DMS 273 (cell line): Measurements from ENCODE around the gene MFSD11.
"Not testable (repeated sequence)": the region's sequence is repeated elsewhere in the genome, so short reads cannot be mapped to it uniquely, and the experiment has no call there.

Experiments used
- DNase-seq: peaks from one replicate; lab custom pipeline; 2025; ENCODE audit not compliant: unreplicated experiment; lab: John Stamatoyannopoulos, UW

Gene MFSD11

DNA sequence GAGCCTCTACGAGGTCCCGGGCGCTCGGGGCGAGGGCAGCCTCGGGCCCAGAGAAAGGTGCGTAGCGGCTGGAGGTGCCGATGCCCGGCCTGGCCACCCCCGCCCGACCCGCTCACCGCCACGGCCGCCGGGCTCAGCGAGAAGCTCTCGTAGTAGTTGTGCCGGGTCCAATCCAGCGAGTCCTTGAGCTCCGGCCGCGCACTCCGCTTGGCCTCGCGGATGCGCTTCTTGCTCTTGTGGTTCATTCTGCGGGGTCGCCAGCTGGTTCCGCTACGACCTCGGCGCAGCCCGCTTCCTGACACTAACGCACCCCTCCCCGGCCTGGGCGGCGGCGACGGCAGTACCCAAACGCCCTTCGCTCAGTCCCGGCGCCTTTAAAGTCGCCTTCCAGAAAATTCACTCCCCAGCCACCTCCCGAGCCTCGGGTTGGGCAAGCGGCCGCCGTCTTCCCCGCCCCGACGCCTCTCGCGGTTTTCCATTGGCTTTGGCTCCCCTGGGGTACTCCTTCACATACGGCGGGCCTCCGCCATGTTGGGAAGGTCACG lies 11.6 kb upstream of the MFSD11 start, which contains the start of gene JMJD6:
TSS of gene JMJD6 (minus strand) at position 376 of the 545 bp plus-strand sequence. CDS start at position 245, 131 bp downstream.
- DNase-seq = peak; percentile 98

DNA sequence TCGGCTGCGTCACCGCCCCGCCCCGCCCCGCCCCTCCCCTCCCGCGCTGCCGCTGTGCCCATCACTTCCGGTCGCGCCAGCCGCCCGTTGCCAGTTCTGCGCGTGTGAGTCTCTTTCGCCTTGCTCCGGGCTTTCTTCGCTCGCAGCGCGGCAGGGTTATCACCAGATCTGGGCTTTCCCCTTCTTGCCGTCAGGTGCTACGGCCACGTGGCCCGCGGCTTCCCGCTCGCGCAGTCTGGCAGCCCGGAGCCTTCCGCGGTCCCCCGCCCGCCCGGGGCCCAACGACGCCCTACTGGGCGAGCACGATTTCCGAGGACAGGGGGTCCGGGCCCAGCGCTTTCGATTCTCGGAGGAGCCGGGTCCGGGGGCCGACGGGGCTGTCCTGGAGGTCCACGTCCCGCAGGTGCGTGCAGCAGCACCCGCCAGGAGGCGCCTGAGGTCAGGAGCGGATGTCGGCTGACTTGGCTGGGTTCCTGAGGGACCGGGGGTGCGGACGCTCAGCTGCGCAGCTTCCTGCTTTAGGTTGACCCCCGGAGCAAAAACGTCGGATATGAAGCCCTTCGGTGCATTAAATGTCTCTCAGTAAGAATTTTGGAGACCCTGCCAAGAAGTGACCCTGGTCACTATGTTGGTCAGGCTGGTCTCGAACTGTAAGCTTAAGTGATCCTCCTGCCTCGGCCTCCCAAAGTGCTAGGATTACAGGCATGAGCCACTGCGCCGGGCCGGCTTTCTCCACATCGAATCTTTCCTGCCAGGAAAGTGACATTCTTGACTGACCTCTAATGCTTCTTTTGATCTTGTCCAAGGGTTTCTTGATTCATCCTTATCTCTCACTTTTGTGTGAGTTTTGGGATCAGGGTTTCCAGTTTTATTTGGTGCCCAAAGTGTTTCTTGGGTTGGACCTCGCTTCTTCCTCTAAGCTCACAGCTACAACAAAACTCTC lies 10.9 kb upstream of the MFSD11 start, which contains the start of gene METTL23:
TSS of gene METTL23 (plus strand) at position 64 of the 943 bp plus-strand sequence. CDS start 2,872 bp downstream, outside the sequence.
- DNase-seq = peak; percentile 88

DNA sequence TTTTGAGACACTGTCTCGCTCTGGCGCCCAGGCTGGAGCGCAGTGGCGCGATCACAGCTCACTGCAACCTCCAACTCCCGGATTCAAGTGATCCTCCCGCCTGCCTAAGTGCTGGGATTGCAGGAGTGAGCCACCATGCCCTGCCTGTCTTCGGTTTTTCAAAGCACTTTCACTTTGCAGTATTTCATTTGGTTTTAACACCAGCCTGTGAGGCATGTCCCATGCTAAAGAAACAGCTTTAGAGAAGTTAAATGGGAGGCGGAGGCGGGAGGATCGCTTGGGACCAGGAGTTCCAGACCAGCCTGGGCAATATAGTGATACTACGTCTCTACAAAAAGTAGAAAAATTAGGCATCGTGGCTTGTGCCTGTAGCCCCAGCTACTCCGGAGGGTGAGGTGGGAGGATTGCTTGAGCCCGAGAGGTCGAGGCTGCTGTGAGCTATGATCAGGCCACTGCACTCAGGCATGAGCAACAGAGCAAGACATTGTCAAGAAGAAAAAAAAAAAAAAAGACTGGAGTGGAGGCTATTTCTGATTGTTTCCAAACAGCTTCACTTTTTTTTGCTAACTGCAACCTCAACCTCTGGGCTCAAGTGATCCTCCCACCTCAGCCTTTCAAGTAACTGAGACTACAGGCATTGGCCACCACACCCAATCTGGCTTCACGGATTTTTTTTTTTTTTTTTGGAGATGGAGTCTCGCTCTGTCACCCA lies 10.0 kb upstream of the MFSD11 start:
- DNase-seq = no peak

DNA sequence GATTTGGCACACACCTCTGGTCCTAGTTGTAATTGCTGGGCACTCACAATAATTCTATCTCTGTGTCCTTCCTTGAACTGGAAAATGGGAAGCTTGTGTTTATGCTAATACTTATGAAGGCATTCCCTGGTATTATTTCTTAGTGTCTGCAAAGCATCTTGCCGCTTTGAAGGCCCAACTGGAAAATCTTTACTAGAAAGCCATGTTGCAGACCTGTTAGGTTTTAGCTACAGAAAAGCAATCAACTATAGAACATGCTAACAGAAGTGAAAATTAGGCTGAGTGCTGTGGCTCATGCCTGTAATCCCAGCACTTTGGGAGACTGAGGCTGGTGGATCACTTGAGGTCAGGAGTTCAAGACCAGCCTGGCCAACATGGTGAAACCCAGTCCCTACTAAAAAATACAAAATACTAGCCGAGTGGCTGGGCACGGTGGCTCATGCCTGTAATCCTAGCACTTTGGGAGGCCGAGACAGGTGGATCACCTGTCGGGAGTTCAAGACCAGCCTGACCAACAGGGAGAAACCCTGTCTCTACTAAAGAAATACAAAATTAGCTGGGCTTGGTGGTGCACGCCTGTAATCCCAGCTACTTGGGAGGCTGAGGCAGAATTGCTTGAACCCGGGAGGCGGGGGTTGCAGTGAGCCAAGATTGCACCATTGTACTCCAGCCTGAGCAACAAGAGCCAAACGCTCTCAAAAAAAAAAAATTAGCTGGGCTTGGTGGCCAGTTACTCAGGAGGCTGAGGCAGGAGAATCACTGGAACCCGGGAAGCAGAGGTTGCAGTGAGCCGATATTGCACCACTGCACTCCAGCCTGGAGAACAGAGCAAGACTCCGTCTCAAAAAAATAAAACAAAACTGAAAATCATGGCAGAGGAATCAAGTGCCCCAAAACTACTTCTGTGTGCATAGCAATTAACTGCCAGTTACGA lies 5.9 kb upstream of the MFSD11 start:
- DNase-seq = peak; percentile 46

DNA sequence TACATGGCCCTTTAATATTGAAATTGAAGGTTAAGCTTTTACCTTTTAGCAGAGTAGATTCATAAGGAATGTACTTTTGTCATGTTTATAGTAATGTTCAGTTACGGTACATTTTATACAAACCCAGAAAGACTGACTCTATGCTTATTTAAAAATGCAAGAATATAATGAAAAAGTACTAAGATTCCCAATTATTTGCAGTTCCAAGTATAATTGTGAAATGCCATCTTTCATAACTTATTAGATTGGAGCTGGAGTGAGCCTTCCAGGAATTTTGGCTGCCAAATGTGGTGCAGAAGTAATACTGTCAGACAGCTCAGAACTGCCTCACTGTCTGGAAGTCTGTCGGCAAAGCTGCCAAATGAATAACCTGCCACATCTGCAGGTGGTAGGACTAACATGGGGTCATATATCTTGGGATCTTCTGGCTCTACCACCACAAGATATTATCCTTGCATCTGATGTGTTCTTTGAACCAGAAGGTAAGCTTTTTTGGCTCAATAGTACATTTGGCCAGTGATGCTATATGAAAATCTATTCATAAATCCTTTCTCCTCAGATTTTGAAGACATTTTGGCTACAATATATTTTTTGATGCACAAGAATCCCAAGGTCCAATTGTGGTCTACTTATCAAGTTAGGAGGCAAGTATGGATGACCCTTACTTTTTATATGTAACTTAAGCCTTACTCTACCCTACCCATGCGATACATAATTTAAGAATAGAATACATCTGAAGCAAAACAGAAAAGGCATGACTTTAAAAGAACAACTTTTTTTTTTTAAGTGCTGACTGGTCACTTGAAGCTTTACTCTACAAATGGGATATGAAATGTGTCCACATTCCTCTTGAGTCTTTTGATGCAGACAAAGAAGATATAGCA lies 4.9 kb upstream of the MFSD11 start:
- peak; percentile 72 for DNase-seq

DNA sequence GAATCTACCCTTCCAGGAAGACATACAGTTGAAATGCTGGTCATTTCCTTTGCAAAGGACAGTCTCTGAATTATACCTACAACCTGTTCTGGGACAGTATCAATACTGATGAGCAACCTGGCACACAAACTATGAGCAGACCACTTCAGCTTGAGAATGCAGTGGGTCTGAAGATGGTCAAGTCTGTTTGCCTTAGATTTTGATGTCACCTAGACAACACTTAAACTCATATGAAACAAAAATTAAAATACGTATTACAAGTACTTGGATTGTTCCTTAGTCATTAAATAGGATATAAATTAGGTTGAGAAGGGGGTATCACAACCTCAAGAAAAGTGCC lies 4.3 kb upstream of the MFSD11 start:
- DNase-seq = no peak

DNA sequence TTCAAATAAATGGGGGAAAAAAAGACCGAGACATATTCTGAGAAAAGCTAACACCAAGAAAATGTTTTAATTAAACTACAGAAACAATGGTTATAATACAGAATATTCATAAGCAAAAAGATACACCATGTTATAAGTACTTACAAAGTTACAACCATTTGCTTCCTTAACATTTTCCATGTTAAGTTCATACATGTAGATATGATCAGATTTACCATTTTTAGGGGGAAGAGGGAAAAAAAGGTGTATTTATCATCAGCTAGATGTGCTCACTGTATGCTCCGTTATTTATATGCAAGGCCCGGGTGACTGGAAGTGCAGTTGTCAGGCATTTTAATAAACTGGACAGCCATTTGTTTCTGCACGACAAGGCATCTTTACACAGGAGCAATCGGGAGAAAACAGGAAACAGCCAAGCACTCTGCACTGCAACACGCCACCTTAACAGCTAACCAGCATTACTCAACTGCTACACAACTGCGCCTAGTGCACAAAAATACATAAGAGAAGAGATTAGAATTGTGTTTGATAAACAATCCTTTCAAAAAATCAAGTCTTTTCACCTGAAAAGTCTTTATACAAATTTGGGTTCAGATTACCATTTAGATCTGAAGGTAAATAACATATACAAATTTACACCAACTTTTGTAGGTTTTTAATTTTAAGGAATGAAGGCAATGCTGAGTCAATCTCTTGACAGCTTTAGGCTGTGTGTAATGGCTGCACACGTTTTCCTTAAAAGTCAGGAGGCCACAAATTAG lies 3.7 kb upstream of the MFSD11 start:
- DNase-seq = peak; percentile 32

DNA sequence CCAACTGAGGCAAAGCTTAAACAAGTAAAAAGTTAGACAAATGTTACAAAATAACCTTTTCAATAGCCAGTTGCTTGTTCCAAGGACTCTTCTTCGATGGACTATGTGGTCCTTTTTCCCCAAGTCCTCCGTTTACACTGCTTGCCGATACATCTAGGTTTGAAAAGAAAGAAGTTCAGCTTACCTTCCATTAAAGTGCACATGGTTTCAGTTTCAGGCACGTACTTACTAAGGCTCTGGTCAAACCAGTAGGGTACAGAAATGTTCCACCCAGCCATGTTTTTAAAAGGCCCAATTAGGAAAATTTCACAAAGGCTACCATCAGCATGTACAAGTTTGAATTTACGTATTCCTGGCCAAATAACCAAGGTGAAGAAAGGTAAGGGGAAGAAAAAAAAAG lies 2.9 kb upstream of the MFSD11 start:
- peak; percentile 51 for DNase-seq

DNA sequence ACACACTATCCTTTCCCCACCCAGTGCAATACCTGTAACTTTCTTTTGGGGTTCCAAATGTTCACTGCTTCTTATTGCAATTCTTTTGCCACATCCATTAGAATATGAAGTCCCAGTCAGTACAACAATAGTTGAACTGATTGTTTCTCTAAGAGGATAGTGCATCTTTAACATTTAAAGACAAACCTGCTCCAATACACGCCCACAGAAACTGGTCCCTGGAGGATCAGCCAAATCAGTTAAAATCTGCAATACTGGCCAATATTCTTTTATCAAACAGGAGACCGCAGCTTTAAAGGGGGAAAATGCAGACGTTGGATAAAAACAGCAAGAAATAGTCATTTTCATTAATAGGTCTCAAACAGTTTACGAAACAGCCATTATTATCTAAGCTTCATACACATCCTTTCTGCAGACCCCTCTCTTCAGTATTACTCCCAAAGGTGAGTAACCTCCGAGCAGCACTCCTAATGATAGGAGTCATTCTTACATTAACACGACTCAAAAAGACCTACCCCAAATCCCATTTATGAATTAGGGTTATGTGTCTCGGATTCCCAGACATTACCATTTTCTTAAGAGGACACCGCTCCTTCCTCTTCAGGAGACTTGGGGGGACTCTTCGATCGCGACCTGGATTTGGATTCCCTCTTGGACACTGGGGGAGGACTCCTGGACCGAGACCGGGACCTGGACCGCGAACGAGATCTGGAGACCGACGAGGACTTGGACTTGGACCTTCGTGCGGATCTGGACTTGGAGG lies 2.2 kb upstream of the MFSD11 start:
- no peak for DNase-seq

DNA sequence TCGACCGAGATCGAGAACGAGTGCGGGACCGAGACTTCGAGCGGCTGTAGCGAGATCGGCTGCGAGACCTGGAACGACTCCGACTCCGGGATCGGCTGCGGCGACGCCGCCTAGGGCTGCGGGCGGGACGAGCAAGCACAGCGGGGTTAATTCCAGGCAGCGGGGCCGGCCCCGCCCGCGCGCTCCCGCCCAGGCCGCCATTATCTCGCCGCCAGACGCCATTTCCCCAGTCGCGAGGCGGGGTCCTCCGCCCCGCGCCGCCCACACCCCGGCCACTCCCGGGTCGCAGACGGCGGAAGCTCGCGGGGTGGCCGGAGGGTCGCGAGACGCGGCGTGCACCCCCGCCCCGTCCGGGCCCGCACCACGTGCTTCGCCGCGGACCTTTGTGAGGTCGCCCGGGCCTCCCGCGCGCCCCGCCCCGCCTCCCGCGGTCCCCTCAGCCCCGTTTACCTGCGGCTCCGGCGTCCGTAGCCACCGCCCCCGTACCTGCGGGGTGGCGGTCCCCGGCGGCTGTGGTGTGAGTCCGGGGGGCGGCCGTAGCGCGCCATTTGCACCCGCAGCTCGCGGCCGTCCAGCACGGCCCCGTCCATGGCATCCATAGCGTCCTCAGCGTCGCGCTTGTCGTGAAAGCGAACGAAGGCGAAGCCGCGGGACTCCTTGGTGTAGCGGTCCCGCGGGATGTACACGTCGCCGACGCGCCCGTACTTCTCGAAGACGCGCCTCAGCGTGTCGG lies 1.4 kb upstream of the MFSD11 start:
- peak; percentile 63 for DNase-seq

DNA sequence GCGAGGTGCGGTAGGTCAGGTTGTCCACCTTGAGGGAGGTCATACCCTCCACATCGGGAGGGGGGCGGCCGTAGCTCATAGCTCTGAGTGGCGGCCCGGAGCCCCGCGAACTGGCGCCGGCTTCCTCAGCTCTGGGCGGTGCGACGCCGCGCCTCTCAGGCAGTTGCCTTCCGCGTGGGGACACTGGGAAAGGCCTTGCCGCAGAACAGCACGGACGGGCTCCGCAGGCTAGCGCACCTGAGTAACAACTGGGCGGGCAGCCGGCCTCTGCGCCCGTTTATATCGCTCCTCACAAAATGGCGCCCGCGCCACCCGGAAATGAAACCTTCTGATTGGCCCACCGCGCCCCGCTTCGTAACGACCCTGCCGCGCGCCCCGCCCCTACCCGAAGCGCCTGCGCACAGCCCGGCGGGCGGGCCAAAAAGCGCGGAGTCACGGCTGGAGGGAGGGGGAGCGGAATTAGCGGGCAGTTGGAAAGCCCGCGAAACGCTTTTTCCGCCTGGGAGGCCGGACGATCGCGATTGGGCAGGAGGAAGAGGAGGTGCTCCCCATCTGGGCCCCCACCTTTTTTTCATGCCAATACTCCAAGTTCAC lies 740 bp upstream of the MFSD11 start, which contains the start of gene SRSF2:
TSS of gene SRSF2 (minus strand) at position 250 of the 594 bp plus-strand sequence. CDS start at position 79, 171 bp downstream.
- DNase-seq = peak; percentile 100

DNA sequence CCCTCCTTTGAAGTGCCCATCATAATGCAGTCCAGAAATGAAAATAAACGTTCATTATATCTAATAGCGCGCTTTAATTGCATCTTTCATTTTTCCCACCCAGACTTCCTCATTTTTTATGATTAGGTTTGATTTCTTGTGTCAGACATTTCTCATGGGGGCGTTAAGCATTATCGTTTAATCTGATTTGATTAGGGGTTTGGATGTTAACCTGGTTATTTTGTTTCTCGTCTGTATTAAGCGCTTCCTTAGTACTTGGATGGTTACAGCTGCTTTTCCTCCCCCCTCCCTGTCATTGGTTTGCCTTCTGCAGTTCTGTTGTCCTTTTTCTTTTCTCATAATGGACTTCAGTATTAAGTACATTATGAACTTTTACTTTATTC lies 540 bp downstream of the MFSD11 start:
- DNase-seq = peak; percentile 34

DNA sequence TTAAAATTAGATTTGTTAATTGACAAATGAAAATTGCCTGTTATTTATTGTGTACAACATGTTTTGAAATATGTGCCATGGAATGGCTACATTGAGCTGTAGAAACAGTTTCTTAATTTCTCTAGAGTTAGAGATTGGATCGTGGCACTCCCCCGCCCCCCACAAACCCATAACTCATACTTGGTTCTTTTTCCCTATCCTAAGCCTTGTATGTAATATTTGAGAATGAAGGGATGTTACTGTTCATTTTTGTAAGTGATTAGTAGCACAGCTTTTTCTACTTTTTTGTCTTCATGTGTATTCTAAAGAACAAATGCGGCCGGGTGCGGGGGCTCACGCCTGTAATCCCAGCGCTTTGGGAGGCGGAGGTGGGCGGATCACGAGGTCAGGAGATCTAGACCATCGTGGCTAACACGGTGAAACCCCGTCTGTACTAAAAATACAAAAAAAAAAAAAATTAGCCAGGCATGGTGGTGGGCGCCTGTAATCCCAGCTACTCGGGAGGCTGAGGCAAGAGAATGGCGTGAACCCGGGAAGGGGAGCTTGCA lies 1.7 kb downstream of the MFSD11 start:
- not testable (repeated sequence) for DNase-seq

DNA sequence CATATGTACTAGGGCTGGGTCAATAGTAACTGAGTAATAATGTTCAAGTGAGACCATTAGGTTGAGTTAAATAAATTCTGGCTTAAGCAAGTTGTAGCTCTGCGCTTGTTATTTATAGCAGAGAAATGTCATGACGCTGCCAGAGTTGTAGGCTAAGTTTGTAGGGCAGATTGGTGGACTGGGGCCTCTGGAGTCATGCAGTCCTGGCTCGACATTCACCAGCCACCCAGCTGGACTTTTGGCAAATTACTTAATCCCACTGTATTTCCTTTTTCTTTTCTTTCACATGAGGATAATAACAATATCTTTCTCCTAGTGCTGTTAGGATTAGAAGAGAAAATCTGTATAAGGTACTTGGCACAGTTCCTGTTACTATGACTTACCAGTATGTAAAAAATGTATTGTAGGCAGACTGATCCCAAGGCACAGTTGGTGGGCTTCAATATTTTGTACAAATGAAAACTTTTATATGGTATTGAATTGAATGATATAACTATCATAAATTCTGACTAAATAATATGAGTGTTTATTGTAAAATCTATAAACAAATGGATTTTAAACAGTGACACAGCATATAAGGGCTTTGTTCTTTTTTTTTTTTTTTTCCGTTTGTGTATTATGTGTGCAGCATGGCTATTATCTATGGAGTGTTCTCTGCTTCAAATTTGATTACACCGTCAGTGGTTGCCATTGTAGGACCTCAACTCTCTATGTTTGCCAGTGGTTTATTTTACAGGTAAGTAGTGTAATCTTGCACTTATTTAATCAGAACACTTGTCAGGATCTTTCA lies 2.6 kb downstream of the MFSD11 start:
- DNase-seq = no peak

DNA sequence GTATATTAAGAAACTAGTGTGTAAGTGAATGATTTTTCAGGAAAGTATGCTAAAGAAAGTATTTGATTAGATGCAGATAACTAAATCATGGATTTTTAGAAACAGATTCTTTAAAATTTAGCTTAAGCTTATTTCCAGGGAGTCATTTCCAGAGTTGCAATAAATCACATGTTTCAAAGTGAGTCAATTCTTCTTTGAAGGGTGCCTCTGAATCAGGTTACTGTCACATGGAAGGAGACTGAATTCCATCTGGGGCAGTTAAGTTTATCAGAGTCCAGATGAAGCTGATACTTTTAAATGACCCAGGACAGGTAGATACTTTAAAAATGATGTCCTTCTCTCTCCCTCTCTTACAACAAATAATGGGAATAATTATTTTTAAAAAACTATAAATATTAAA lies 5.0 kb downstream of the MFSD11 start:
- DNase-seq = no peak

DNA sequence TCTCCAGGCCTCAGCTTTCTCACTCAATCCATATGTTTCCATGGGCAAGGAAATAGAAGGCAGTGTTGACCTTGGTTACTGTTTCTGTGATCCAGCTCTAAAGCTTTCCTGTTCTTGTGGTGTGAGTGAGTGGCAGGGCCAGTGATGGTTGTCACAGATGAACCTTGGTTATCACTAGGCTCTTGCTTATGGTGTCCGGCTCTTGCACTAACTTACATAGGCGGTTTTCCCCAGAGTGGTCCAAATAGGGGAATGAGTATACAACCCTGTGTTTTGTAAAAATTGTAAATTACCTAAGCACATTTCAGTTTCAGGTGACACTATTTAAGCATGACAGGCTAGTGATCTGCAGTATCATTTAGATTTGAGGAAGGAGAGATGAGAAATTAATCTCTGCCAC lies 6.8 kb downstream of the MFSD11 start:
- DNase-seq = no peak
